WTC11 (cell line): ENCODE data around the gene NCKAP5. TPM values are rescaled to one million over a fixed set of nuclear protein-coding genes. Genes with fewer than 3 reads are reported as not detected.
A peak's percentile ranks its signal among the peaks of the same experiment; 100 is the strongest.

Source experiments
- ATAC-seq: fragments of 200-7000 bp; cut with Tn5 transposase; 2 replicates; pipeline ENCODE4 v1.10.0; 2021; ENCODE audit warnings: mild to moderate bottlenecking, moderate library complexity
- Bru-seq: library from RNA; stranded (reverse); fragments of 400-500 nt; gene quantifications from one replicate; lab custom pipeline; 2021; lab: Mats Ljungman, UMichigan
- CTCF ChIA-PET: fragments of 300-600 bp; sonication (Branson Sonifier 250); formaldehyde crosslinking; loops from one replicate; lab custom pipeline; 2021; ENCODE audit warnings: antibody characterized with exemption; lab: Charles Lee
- POLR2A ChIA-PET: fragments of 350-600 bp; sonication (Branson Sonifier 250); formaldehyde crosslinking; loops from one replicate; lab custom pipeline; 2021; ENCODE audit warnings: antibody characterized with exemption; lab: Charles Lee
- DNase-seq: peaks from one replicate; pipeline ENCODE4 v3.0.0; 2021; ENCODE audit warnings: low spot score
- H3K27ac Mint-ChIP-seq: 2 replicates; pipeline ENCODE4 v1.8.0; 2021; ENCODE audit warnings: mixed read lengths
- H3K27me3 Mint-ChIP-seq: 2 replicates; pipeline ENCODE4 v1.8.0; 2021; ENCODE audit warnings: low read depth, mild to moderate bottlenecking, moderate library complexity, mixed read lengths
- H3K36me3 Mint-ChIP-seq: 2 replicates; pipeline ENCODE4 v1.8.0; 2021; ENCODE audit warnings: mixed read lengths
- H3K4me1 Mint-ChIP-seq: 2 replicates; pipeline ENCODE4 v1.8.0; 2022; ENCODE audit warnings: mixed read lengths
- H3K4me3 Mint-ChIP-seq: 2 replicates; pipeline ENCODE4 v1.8.0; 2021; ENCODE audit warnings: mild to moderate bottlenecking, moderate library complexity, mixed read lengths
- H3K9me3 Mint-ChIP-seq: 2 replicates; pipeline ENCODE4 v1.8.0; 2021; ENCODE audit warnings: mixed read lengths
- ATF1 ChIP-seq: sonication (generic); formaldehyde crosslinking; IDR thresholded peaks from 2 replicates; pipeline ENCODE4 v1.8.1; 2023; ENCODE audit warnings: mild to moderate bottlenecking, moderate library complexity, missing genetic modification reagents
- CBFB ChIP-seq: sonication (generic); formaldehyde crosslinking; IDR thresholded peaks from 2 replicates; pipeline ENCODE4 v1.8.1; 2022; ENCODE audit warnings: mild to moderate bottlenecking, low read depth, missing genetic modification reagents
- E2F1 ChIP-seq: sonication (generic); formaldehyde crosslinking; IDR thresholded peaks from 2 replicates; pipeline ENCODE4 v1.8.0; 2022; ENCODE audit warnings: mild to moderate bottlenecking, missing genetic modification reagents
- ELF4 ChIP-seq: sonication (generic); formaldehyde crosslinking; IDR thresholded peaks from 2 replicates; pipeline ENCODE4 v1.8.1; 2022; ENCODE audit warnings: low read depth, mild to moderate bottlenecking, moderate library complexity, missing genetic modification reagents
- ETV6 ChIP-seq: sonication (generic); formaldehyde crosslinking; IDR thresholded peaks from 2 replicates; pipeline ENCODE4 v1.8.1; 2022; ENCODE audit warnings: mild to moderate bottlenecking, missing genetic modification reagents
- FOXK1 ChIP-seq: sonication (generic); formaldehyde crosslinking; IDR thresholded peaks from 2 replicates; pipeline ENCODE4 v1.8.0; 2022; ENCODE audit warnings: mild to moderate bottlenecking, moderate library complexity, missing genetic modification reagents
- FOXP1 ChIP-seq: sonication (generic); formaldehyde crosslinking; IDR thresholded peaks from 2 replicates; pipeline ENCODE4 v1.8.0; 2022; ENCODE audit warnings: missing genetic modification reagents, mild to moderate bottlenecking, moderate library complexity, borderline replicate concordance
- JUN ChIP-seq: sonication (generic); formaldehyde crosslinking; IDR thresholded peaks from 2 replicates; pipeline ENCODE4 v1.8.0; 2023; ENCODE audit warnings: mild to moderate bottlenecking, missing genetic modification reagents
- MAX ChIP-seq: sonication (generic); formaldehyde crosslinking; IDR thresholded peaks from 2 replicates; pipeline ENCODE4 v1.8.0; 2022; ENCODE audit warnings: mild to moderate bottlenecking, missing genetic modification reagents
- MXD4 ChIP-seq: fragments of 250-450 bp; sonication (Bioruptor Pico); IDR thresholded peaks from 2 replicates; pipeline ENCODE4 v1.8.0; 2021; ENCODE audit warnings: mild to moderate bottlenecking, moderate library complexity, borderline replicate concordance
- NFATC4 ChIP-seq: fragments of 250-450 bp; sonication (Bioruptor Pico); IDR thresholded peaks from 2 replicates; pipeline ENCODE4 v1.9.0; 2021; ENCODE audit warnings: mild to moderate bottlenecking
- NFE2L1 ChIP-seq: sonication (generic); formaldehyde crosslinking; IDR thresholded peaks from 2 replicates; pipeline ENCODE4 v1.8.1; 2023; ENCODE audit warnings: missing genetic modification reagents
- NR1H2 ChIP-seq: sonication (generic); formaldehyde crosslinking; IDR thresholded peaks from 2 replicates; pipeline ENCODE4 v1.9.0; 2021; ENCODE audit warnings: mild to moderate bottlenecking, moderate library complexity, missing genetic modification reagents
- NR2C2 ChIP-seq: sonication (generic); formaldehyde crosslinking; IDR thresholded peaks from 2 replicates; pipeline ENCODE4 v1.8.0; 2022; ENCODE audit warnings: mild to moderate bottlenecking, missing genetic modification reagents
- OVOL2 ChIP-seq: fragments of 250-450 bp; sonication (Bioruptor Pico); IDR thresholded peaks from 2 replicates; pipeline ENCODE4 v1.9.0; 2021; ENCODE audit warnings: mild to moderate bottlenecking, borderline replicate concordance
- RELA ChIP-seq: sonication (generic); formaldehyde crosslinking; IDR thresholded peaks from 2 replicates; pipeline ENCODE4 v1.8.1; 2022; ENCODE audit warnings: missing genetic modification reagents, mild to moderate bottlenecking, borderline replicate concordance
- SMAD3 ChIP-seq: sonication (generic); formaldehyde crosslinking; IDR thresholded peaks from 2 replicates; pipeline ENCODE4 v1.8.0; 2022; ENCODE audit warnings: missing genetic modification reagents, mild to moderate bottlenecking, borderline replicate concordance
- STAT6 ChIP-seq: sonication (generic); formaldehyde crosslinking; conservative IDR thresholded peaks from 2 replicates; pipeline ENCODE4 v1.8.1; 2023; ENCODE audit warnings: mild to moderate bottlenecking, low read depth, missing genetic modification reagents, moderate library complexity
- TCF7 ChIP-seq: sonication (generic); formaldehyde crosslinking; IDR thresholded peaks from 2 replicates; pipeline ENCODE4 v1.8.0; 2022; ENCODE audit warnings: mild to moderate bottlenecking, low read depth, missing genetic modification reagents, moderate library complexity
- TEAD4 ChIP-seq: sonication (generic); formaldehyde crosslinking; IDR thresholded peaks from 2 replicates; pipeline ENCODE4 v1.8.0; 2022; ENCODE audit warnings: mild to moderate bottlenecking, missing genetic modification reagents
- TP53 ChIP-seq: sonication (generic); formaldehyde crosslinking; IDR thresholded peaks from 2 replicates; pipeline ENCODE4 v1.8.1; 2023; ENCODE audit warnings: mild to moderate bottlenecking, missing genetic modification reagents
- ZNF317 ChIP-seq: sonication (generic); formaldehyde crosslinking; IDR thresholded peaks from 2 replicates; pipeline ENCODE4 v1.8.1; 2023; ENCODE audit warnings: low read depth, mild to moderate bottlenecking, moderate library complexity, missing genetic modification reagents, borderline replicate concordance
- ZNF423 ChIP-seq: fragments of 250-450 bp; sonication (Bioruptor Pico); IDR thresholded peaks from 2 replicates; pipeline ENCODE4 v2.1.2; 2022; ENCODE audit warnings: mild to moderate bottlenecking, moderate library complexity
- ZNF671 ChIP-seq: fragments of 250-450 bp; sonication (Bioruptor Pico); IDR thresholded peaks from 2 replicates; pipeline ENCODE4 v1.8.0; 2021; ENCODE audit warnings: mild to moderate bottlenecking
- long read RNA-seq, 3 experiments: library from RNA in 1 of 3; library from capped mRNA in 1 of 3; library from polyadenylated mRNA in 1 of 3; unstranded in 2 of 3; stranded (forward) in 1 of 3; transcript quantifications; one replicate each; pipeline ENCODE4 v2.0.0, GENCODE V29; 2021
- total RNA-seq: library from RNA; stranded (reverse); gene quantifications from 3 replicates; pipeline ENCODE4 v1.2.3, GENCODE V29; 2021

NCKAP5 gene
- 0.50 to 0.82 TPM (median 0.55 TPM) in 3 replicates for total RNA-seq
- Bru-seq, nascent RNA: percentile 27 among the genes with signal in this experiment
- long read RNA-seq, experiment 1, partial matches to known transcripts: 2 of 4 reads
- long read RNA-seq, experiment 1, other reads (novel, unspliced or antisense): 2 of 4 reads
- long read RNA-seq, experiment 2: 0 reads
- long read RNA-seq, experiment 3: 0 reads

GRCh38 chr2:133568172-133568571 is at the start of gene NCKAP5:
TSS of gene NCKAP5 (minus strand) at chr2:133568463. CDS start at chr2:133517526, 50,937 bp downstream.
- no peaks in the 10 kb centered on the region for H3K9me3 Mint-ChIP-seq
- H3K36me3 Mint-ChIP-seq: no peaks in the 10 kb centered on the region
- ChIA-PET POLR2A (no interaction called here), CTCF (interaction anchor here (0.9 to 2.0 kb wide), 5 partner anchors 13 to 276 kb away, joined by 3 to 12 read pairs (median 4); no protein-coding TSS in a partner anchor)
- no peak for TF ChIP-seq NR1H2 (CRISPR knock-in tag)
- TF ChIP-seq TCF7 (CRISPR knock-in tag): no peak
- no peak for TF ChIP-seq OVOL2 (CRISPR knock-in tag)
- TF ChIP-seq JUN (CRISPR knock-in tag): no peak
- no peak for TF ChIP-seq FOXK1 (CRISPR knock-in tag)
- TF ChIP-seq NR2C2 (CRISPR knock-in tag): no peak
- TF ChIP-seq RELA: no peak
- no peak for TF ChIP-seq E2F1 (CRISPR knock-in tag)
- no peak for TF ChIP-seq CBFB
- TF ChIP-seq TP53 (CRISPR knock-in tag): no peak
- no peak for TF ChIP-seq TEAD4 (CRISPR knock-in tag)
- peak within 1 kb of the TSS; percentile 27; the same call in 1 of the 2 replicates for H3K4me3 Mint-ChIP-seq
- H3K27ac Mint-ChIP-seq: no peak within 1 kb of the TSS
- H3K27me3 Mint-ChIP-seq: no peaks in the 10 kb centered on the region
- ATAC-seq: no peak
- no peak for DNase-seq
- H3K4me1 Mint-ChIP-seq: peaks cover 60% of the 10 kb centered on the region

GRCh38 chr2:133609664-133610063 is 41.4 kb upstream of the NCKAP5 start:
- Mint-ChIP-seq H3K27ac (no peak overlapping the region), H3K27me3 (peaks cover 2% of the 10 kb centered on the region; the same call in 1 of the 2 replicates), H3K4me3 (no peak overlapping the region), H3K4me1 (peaks cover 22% of the 10 kb centered on the region), H3K9me3 (peaks cover 9% of the 10 kb centered on the region), H3K36me3 (no peaks in the 10 kb centered on the region)
- no peak for TF ChIP-seq TEAD4 (CRISPR knock-in tag)
- no peak for TF ChIP-seq ZNF671
- no peak for TF ChIP-seq ETV6 (CRISPR knock-in tag)
- TF ChIP-seq OVOL2 (CRISPR knock-in tag): no peak
- TF ChIP-seq ATF1 (CRISPR knock-in tag): no peak
- TF ChIP-seq MAX (CRISPR knock-in tag): no peak
- no peak for TF ChIP-seq ZNF423 (CRISPR knock-in tag)
- no peak for TF ChIP-seq MXD4 (CRISPR knock-in tag)
- no peak for TF ChIP-seq NFE2L1 (CRISPR knock-in tag)
- no peak for TF ChIP-seq NFATC4
- no peak for TF ChIP-seq ELF4 (CRISPR knock-in tag)
- no peak for TF ChIP-seq FOXP1
- no peak for TF ChIP-seq ZNF317 (CRISPR knock-in tag)
- no peak for TF ChIP-seq SMAD3 (CRISPR knock-in tag)
- no peak for TF ChIP-seq STAT6
- DNase-seq (no peak), ATAC-seq (no peak)
- POLR2A ChIA-PET: no interaction called here
- CTCF ChIA-PET: no interaction called here
